Measurements from ENCODE around the gene GULP1. TPM values are rescaled to one million over a fixed set of nuclear protein-coding genes. Genes with fewer than 3 reads are reported as not detected.

GULP1 gene
- total RNA-seq, 4 donors from 2014 or later, result 34.0 to 46.3 (median 38.0) TPM

- TF ChIP-seq CTCF (IDR thresholded peaks at IDR 0.05) (no peak), POLR2A (IDR thresholded peaks at IDR 0.05) (no peak)
- Histone ChIP-seq H3K4me3 (replicated peaks in 1 of 3) (no peak overlapping the region), H3K9me3 (no peaks in the 10 kb centered on the region), H3K27me3 (no peaks in the 10 kb centered on the region), H3K36me3 (no peaks in the 10 kb centered on the region), H3K27ac (no peak overlapping the region), H3K4me1 (no peaks in the 10 kb centered on the region)
- WGBS, 2 donors, result 98 to 100% methylated on average over 1 of the region's 1 CpG
- DNase-seq, result no peak
- intact Hi-C loops (cut with DNase I), result no loop called here
Measured at GRCh38 chr2:188609321-188610049, 317.8 kb downstream of the GULP1 start.

DNA sequence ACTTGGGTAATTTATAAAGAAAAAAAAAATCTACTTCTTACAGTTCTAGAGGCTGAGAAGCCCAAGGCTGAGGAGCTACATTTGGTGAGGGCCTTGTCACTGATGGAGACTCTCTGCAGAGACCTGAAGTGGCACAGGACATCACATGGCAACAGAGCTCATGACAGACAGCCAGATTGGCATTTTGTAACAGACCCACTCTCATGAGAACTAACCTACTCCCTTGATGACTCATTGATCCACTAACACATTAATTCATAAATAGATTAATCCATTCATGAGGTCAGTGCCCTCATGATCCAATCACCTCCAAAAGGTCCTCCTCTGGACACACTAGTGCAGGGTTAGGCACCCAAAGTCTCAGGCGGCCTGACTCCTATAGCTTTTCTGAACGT, 318.4 kb downstream of the GULP1 start:
- H3K27me3 ChIP-seq, result no peaks in the 10 kb centered on the region
- 94 to 97% methylated on average over 2 of the region's 2 CpGs for WGBS, 2 donors
- H3K4me1 ChIP-seq, result no peaks in the 10 kb centered on the region
- H3K27ac ChIP-seq, result no peak overlapping the region
- no peak for DNase-seq
- no peak overlapping the region for H3K4me3 ChIP-seq (replicated peaks in 1 of 3)
- intact Hi-C loops (cut with DNase I), result no loop called here
- no peak for TF ChIP-seq CTCF (IDR thresholded peaks at IDR 0.05)
- no peak for TF ChIP-seq POLR2A (IDR thresholded peaks at IDR 0.05)
- no peaks in the 10 kb centered on the region for H3K9me3 ChIP-seq
- H3K36me3 ChIP-seq, result no peaks in the 10 kb centered on the region

GRCh38 chr2:188610827-188611226, 319.2 kb downstream of the GULP1 start:
- no peak for DNase-seq
- Histone ChIP-seq H3K4me1 (no peaks in the 10 kb centered on the region), H3K27ac (no peak overlapping the region), H3K36me3 (no peaks in the 10 kb centered on the region), H3K4me3 (replicated peaks in 1 of 3) (no peak overlapping the region), H3K9me3 (no peaks in the 10 kb centered on the region), H3K27me3 (no peaks in the 10 kb centered on the region)
- intact Hi-C loops (cut with DNase I), result no loop called here
- TF ChIP-seq CTCF (IDR thresholded peaks at IDR 0.05) (no peak), POLR2A (IDR thresholded peaks at IDR 0.05) (no peak)
- WGBS, 2 donors, result 78 to 89% methylated on average over 2 of the region's 2 CpGs

DNA sequence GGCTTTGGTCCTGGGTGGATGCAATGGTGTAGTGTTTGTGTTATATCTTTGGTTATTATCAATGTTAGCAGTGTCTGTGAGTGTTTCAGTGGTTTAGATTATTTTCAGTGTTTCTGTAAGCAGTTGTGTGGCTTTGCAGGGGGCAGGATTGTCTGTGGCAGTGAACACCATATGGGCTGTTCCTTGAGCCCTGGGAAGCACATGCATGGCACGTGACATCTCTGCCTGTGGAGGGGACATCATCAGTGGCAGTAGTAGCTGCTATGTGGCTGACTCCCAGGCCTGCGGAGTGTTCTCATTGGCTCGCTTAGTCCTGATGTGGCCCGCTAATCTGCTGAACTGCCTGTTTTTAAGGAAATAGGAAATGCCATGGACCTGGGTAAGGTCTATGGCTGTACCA, 327.5 kb downstream of the GULP1 start:
- no peak for DNase-seq
- no peak overlapping the region for H3K4me3 ChIP-seq (replicated peaks in 1 of 3)
- no peaks in the 10 kb centered on the region for H3K9me3 ChIP-seq
- no peaks in the 10 kb centered on the region for H3K36me3 ChIP-seq
- no peak overlapping the region for H3K27ac ChIP-seq
- 96% methylated on average over 4 of the region's 4 CpGs; no CpG with 5 or more reads in 1 of the 2 donors for WGBS, 2 donors
- no peaks in the 10 kb centered on the region for H3K27me3 ChIP-seq
- intact Hi-C loops (cut with DNase I), result no loop called here
- TF ChIP-seq CTCF (IDR thresholded peaks at IDR 0.05), result no peak
- TF ChIP-seq POLR2A (IDR thresholded peaks at IDR 0.05), result no peak
- H3K4me1 ChIP-seq, result peaks cover 0 to 4% of the 10 kb centered on the region in 2 donors

DNA sequence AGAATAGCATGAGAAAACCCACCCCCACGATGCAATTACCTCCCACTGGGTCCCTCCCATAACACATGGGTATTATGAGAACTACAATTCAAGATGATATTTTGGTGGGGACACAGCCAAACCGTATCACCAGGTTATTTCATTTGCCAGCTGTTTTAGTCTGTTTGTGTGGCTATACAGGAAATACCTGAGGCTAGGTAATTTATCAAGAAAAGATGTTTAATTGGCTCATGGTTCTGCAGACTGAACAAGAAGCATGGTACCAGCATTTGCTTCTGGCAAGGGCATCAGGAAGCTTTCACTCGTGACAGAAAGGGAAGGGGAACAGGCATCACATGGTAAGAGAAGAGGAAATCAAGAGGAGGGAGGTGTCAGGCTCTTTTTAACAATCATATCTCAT, 329.2 kb downstream of the GULP1 start:
- H3K36me3 ChIP-seq, result no peaks in the 10 kb centered on the region
- no peak for DNase-seq
- 70 to 81% methylated on average over 3 of the region's 3 CpGs for WGBS, 2 donors
- intact Hi-C loops (cut with DNase I), result no loop called here
- no peak for TF ChIP-seq CTCF (IDR thresholded peaks at IDR 0.05)
- no peak for TF ChIP-seq POLR2A (IDR thresholded peaks at IDR 0.05)
- H3K27ac ChIP-seq, result no peak overlapping the region
- H3K4me1 ChIP-seq, result peaks cover 0 to 4% of the 10 kb centered on the region in 2 donors
- H3K27me3 ChIP-seq, result no peaks in the 10 kb centered on the region
- no peak overlapping the region for H3K4me3 ChIP-seq (replicated peaks in 1 of 3)
- H3K9me3 ChIP-seq, result no peaks in the 10 kb centered on the region
